ENCODE measurements around the gene BPIFB3. TPM values are rescaled to one million over a fixed set of nuclear protein-coding genes. Genes with fewer than 3 reads are reported as not detected.
"Not testable (repeated sequence)": the region's sequence is repeated elsewhere in the genome, so short reads cannot be mapped to it uniquely, and the experiment has no call there.

BPIFB3 gene
- total RNA-seq, 2 experiments from 2014 or later: not detected

- Mint-ChIP-seq H3K9me3 (no peaks in the 10 kb centered on the region), H3K36me3 (ENCODE audit: low read depth) (peaks cover 2% of the 10 kb centered on the region), H3K4me3 (no peak overlapping the region), H3K27ac (no peak overlapping the region), H3K4me1 (ENCODE audit: low read depth) (peaks cover 15% of the 10 kb centered on the region), H3K27me3 (no peaks in the 10 kb centered on the region)
- ChIA-PET CTCF (interaction anchor here (0.9 kb wide), 1 partner anchor 24 kb away, joined by 3 read pairs; no protein-coding TSS in a partner anchor), POLR2A (no interaction called here)
- DNase-seq (no peak), ATAC-seq (peak; percentile 56)
- intact Hi-C loops (cut with micrococcal nuclease): no loop called here
- TF ChIP-seq, protein P1, sequence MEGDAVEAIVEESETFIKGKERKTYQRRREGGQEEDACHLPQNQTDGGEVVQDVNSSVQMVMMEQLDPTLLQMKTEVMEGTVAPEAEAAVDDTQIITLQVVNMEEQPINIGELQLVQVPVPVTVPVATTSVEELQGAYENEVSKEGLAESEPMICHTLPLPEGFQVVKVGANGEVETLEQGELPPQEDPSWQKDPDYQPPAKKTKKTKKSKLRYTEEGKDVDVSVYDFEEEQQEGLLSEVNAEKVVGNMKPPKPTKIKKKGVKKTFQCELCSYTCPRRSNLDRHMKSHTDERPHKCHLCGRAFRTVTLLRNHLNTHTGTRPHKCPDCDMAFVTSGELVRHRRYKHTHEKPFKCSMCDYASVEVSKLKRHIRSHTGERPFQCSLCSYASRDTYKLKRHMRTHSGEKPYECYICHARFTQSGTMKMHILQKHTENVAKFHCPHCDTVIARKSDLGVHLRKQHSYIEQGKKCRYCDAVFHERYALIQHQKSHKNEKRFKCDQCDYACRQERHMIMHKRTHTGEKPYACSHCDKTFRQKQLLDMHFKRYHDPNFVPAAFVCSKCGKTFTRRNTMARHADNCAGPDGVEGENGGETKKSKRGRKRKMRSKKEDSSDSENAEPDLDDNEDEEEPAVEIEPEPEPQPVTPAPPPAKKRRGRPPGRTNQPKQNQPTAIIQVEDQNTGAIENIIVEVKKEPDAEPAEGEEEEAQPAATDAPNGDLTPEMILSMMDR (IDR thresholded peaks at IDR 0.05): no peak
These were observed 66.3 kb downstream of the BPIFB3 start for GRCh38 chr20:33119725-33120720.

GRCh38 chr20:33120934-33121333 is 67.2 kb downstream of the BPIFB3 start:
- CTCF ChIA-PET: no interaction called here
- TF ChIP-seq, protein P1 (IDR thresholded peaks at IDR 0.05): no peak
- ATAC-seq: no peak
- no peaks in the 10 kb centered on the region for H3K9me3 Mint-ChIP-seq
- H3K27ac Mint-ChIP-seq: no peak overlapping the region
- H3K27me3 Mint-ChIP-seq: peaks cover 2% of the 10 kb centered on the region
- intact Hi-C loops (cut with micrococcal nuclease): no loop called here
- DNase-seq: no peak
- peaks cover 15% of the 10 kb centered on the region for H3K4me1 Mint-ChIP-seq (ENCODE audit: low read depth)
- peaks cover 2% of the 10 kb centered on the region for H3K36me3 Mint-ChIP-seq (ENCODE audit: low read depth)
- H3K4me3 Mint-ChIP-seq: no peak overlapping the region
- POLR2A ChIA-PET: no interaction called here

DNA sequence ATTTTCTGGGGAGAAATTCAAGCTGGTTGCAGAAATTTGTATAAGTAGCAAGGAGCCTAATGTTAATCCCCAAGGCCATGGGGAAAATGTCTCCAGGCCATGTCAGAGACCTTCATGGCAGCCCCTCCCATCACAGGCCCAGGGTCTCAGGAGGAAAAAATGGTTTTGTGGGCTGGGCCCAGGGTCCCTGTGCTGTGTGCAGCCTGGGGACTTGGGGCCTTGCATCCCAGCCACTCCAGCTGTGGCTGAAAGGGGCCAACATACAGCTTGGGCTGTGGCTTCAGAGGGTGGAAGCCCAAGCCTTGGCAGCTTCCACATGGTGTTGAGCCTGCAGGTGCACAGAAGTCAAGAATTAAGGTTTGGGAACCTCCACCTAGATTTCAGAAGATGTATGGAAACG is 68.6 kb downstream of the BPIFB3 start:
- ATAC-seq; intact Hi-C loops (cut with micrococcal nuclease); DNase-seq; H3K27me3 Mint-ChIP-seq; H3K4me3 Mint-ChIP-seq; H3K9me3 Mint-ChIP-seq; CTCF ChIA-PET; POLR2A ChIA-PET; H3K27ac Mint-ChIP-seq; H3K36me3 Mint-ChIP-seq (ENCODE audit: low read depth): not testable (repeated sequence)
- peaks cover 15% of the 10 kb centered on the region for H3K4me1 Mint-ChIP-seq (ENCODE audit: low read depth)

Other genes with a start within 250 kb of the BPIFB3 start
- 100 to 1,000 TPM; 112 to 119 TPM for gene MAPRE1, start 233.9 kb upstream of the BPIFB3 start, total RNA-seq
- gene EFCAB8, start 195.0 kb upstream of the BPIFB3 start, total RNA-seq: under 1 TPM; 0.89 to 0.92 TPM
- not detected for gene SUN5, start 49.5 kb upstream of the BPIFB3 start, total RNA-seq
- not detected for gene BPIFB2, start 46.2 kb upstream of the BPIFB3 start, total RNA-seq
- gene BPIFB6, start 22.3 kb upstream of the BPIFB3 start, total RNA-seq: not detected
- not detected for gene BPIFB4, start 25.7 kb downstream of the BPIFB3 start, total RNA-seq
- gene BPIFA2, start 114.3 kb downstream of the BPIFB3 start, total RNA-seq: not detected
- not detected for gene BPIFA3, start 163.4 kb downstream of the BPIFB3 start, total RNA-seq
- gene BPIFA1, start 182.1 kb downstream of the BPIFB3 start, total RNA-seq: not detected
- not detected for gene BPIFB1, start 229.3 kb downstream of the BPIFB3 start, total RNA-seq